GM12878 (cell line): Measurements from ENCODE around the gene MRNIP. TPM values are rescaled to one million over a fixed set of nuclear protein-coding genes. Genes with fewer than 3 reads are reported as not detected.

ENCODE experiments used
- ATAC-seq: fragments of 200-7000 bp; cut with Tn5 transposase; 3 replicates; pipeline ENCODE4 v1.9.1; 2020; ENCODE audit warnings: mild to moderate bottlenecking, moderate library complexity
- BruUV-seq: library from RNA; stranded (reverse); fragments of 400-500 nt; replicated peaks from 2 replicates; lab custom pipeline; 2021; lab: Mats Ljungman, UMichigan
- CTCF ChIA-PET: fragments of 300-600 bp; sonication (Branson Sonifier 250); formaldehyde crosslinking; extraction: SDS; loops from one replicate; lab custom pipeline; 2021; ENCODE audit warnings: inconsistent platforms; lab: Yijun Ruan, JAX
- POLR2A ChIA-PET: fragments of 350-600 bp; formaldehyde crosslinking; extraction: SDS; loops from one replicate; lab custom pipeline; 2021; ENCODE audit warnings: inconsistent platforms; lab: Charles Lee
- RAD21 ChIA-PET: fragments of 300-600 bp; sonication (Branson Sonifier 250); formaldehyde crosslinking; loops from one replicate; lab custom pipeline; 2023; ENCODE audit warnings: antibody characterized with exemption; ENCODE audit not compliant: unreplicated experiment; lab: Charles Lee
- SMC1A ChIA-PET: fragments of 300-600 bp; sonication (Branson Sonifier 250); formaldehyde crosslinking; loops from one replicate; lab custom pipeline; 2023; ENCODE audit not compliant: unreplicated experiment, uncharacterized antibody; lab: Charles Lee
- DNase-seq: peaks from one replicate; pipeline ENCODE4 v3.0.0-alpha.2; 2011; ENCODE audit warnings: low read depth, low spot score
- FAIRE-seq: peaks from 3 replicates; lab custom pipeline; 2011; peaks lifted over from hg19 to GRCh38; lab: Jason Lieb, UNC
- H2AFZ ChIP-seq: 2 replicates; pipeline ENCODE4 v1.6.0; 2011; ENCODE audit warnings: low read depth, low read length, control low read depth; ENCODE audit not compliant: control insufficient read depth
- H3K27ac ChIP-seq: 2 replicates; pipeline ENCODE4 v1.5.1; 2011; ENCODE audit warnings: control low read depth; ENCODE audit not compliant: control insufficient read depth, insufficient read depth
- H3K27me3 ChIP-seq, 2 experiments: replicated peaks in 1 of 2; 2 replicates each; pipeline versions ENCODE4 v1.6.0 to v1.6.1; 2011; ENCODE audit warnings: low read length in 1 of 2; ENCODE audit not compliant: control insufficient read depth in 2 of 2, insufficient read depth in 2 of 2
- H3K36me3 ChIP-seq, 2 experiments: 2 replicates each; pipeline ENCODE4 v1.5.1; 2011; ENCODE audit warnings: low read length in 1 of 2; ENCODE audit not compliant: control insufficient read depth in 2 of 2, insufficient read depth in 2 of 2
- H3K4me1 ChIP-seq: 2 replicates; pipeline ENCODE4 v1.6.1; 2011; ENCODE audit warnings: mild to moderate bottlenecking, low read length, moderate library complexity, mixed read lengths; ENCODE audit not compliant: control insufficient read depth, insufficient read depth
- H3K4me2 ChIP-seq: 2 replicates; pipeline ENCODE4 v1.6.0; 2011; ENCODE audit warnings: control low read depth; ENCODE audit not compliant: control insufficient read depth, insufficient read depth
- H3K4me3 ChIP-seq: fragments of 200-600 bp; sonication (generic); 2 replicates; pipeline ENCODE4 v1.5.1; 2016
- H3K79me2 ChIP-seq: 2 replicates; pipeline ENCODE4 v1.6.0; 2011; ENCODE audit warnings: low read length; ENCODE audit not compliant: control insufficient read depth, insufficient read depth
- H3K9ac ChIP-seq: 2 replicates; pipeline ENCODE4 v1.8.0; 2011; ENCODE audit warnings: low read length, control low read depth, mixed read lengths; ENCODE audit not compliant: control insufficient read depth, insufficient read depth
- H3K9me3 ChIP-seq: replicated peaks from 3 replicates; pipeline ENCODE4 v1.5.1; 2011; ENCODE audit warnings: mild to moderate bottlenecking, low read length; ENCODE audit not compliant: control insufficient read depth, insufficient read depth
- H4K20me1 ChIP-seq: 2 replicates; pipeline ENCODE4 v1.6.0; 2011; ENCODE audit not compliant: control insufficient read depth, insufficient read depth
- BRCA1 ChIP-seq: IDR thresholded peaks from 2 replicates; pipeline ENCODE4 v1.6.1; 2011; ENCODE audit warnings: low read depth, low read length, improper control_type of control experiment
- CREM ChIP-seq: IDR thresholded peaks from 2 replicates; pipeline ENCODE4 v1.6.1; 2014; ENCODE audit warnings: antibody characterized with exemption, low read depth
- E2F4 ChIP-seq: IDR thresholded peaks from 2 replicates; pipeline ENCODE4 v1.6.1; 2012; ENCODE audit warnings: low read depth, low read length, improper control_type of control experiment
- HCFC1 ChIP-seq: fragments of 150-350 bp; IDR thresholded peaks from 2 replicates; pipeline ENCODE4 v1.6.1; 2014; ENCODE audit warnings: low read length
- MTA2 ChIP-seq: fragments of 450-650 bp; IDR thresholded peaks from 2 replicates; pipeline ENCODE4 v1.6.1; 2016; ENCODE audit warnings: low read depth, mild to moderate bottlenecking, moderate library complexity
- MTA3 ChIP-seq: IDR thresholded peaks from 2 replicates; pipeline ENCODE4 v1.6.1; 2012; ENCODE audit warnings: low read length, inconsistent platforms, borderline replicate concordance
- POLR2AphosphoS2 ChIP-seq: IDR thresholded peaks from 2 replicates; pipeline ENCODE4 v1.6.1; 2011; ENCODE audit warnings: low read depth, mild to moderate bottlenecking, low read length, improper control_type of control experiment, moderate library complexity
- POLR2AphosphoS5 ChIP-seq: IDR thresholded peaks from 2 replicates; pipeline ENCODE4 v1.6.1; 2011; ENCODE audit warnings: mild to moderate bottlenecking, low read length, inconsistent platforms
- RFX5 ChIP-seq: IDR thresholded peaks from 2 replicates; pipeline ENCODE4 v1.6.1; 2011; ENCODE audit warnings: low read depth, low read length, improper control_type of control experiment
- ZNF592 ChIP-seq: fragments of 450-650 bp; IDR thresholded peaks from 2 replicates; pipeline ENCODE4 v1.6.1; 2017; ENCODE audit warnings: mild to moderate bottlenecking, moderate library complexity
- ZSCAN29 ChIP-seq: fragments of 450-650 bp; IDR thresholded peaks from 2 replicates; pipeline ENCODE4 v1.6.1; 2017; ENCODE audit warnings: mild to moderate bottlenecking, moderate library complexity
- WGBS: methylation state at CpG from one replicate; pipeline ENCODE4 v1.1.6; 2016; ENCODE audit warnings: low lambda C conversion rate; ENCODE audit not compliant: insufficient replicate concordance, insufficient coverage; ENCODE audit errors: missing lambda C conversion rate; 5-methylcytosine and 5-hydroxymethylcytosine counted together
- in situ Hi-C: fragments of 300-500 bp; cut with MboI; formaldehyde crosslinking; loops from 9 replicates; pipeline ENCODE4 v1.14.3; 2018; ENCODE audit warnings: mixed read lengths
- intact Hi-C: fragments of 100-400 bp; cut with micrococcal nuclease; formaldehyde crosslinking; loops from one replicate; pipeline ENCODE4 v1.14.2; 2022; ENCODE audit not compliant: unreplicated experiment
- polyA plus RNA-seq, 11 experiments: library from polyadenylated mRNA; depleted of rRNA in 4 of 11; unstranded in 6 of 11; stranded (reverse) in 5 of 11; fragments of >200 nt; fragmentation: Nextera tagmentation in 4 of 11; fragmentation: Illumina TruSeq in 1 of 11; extraction: Ambion mirVana in 4 of 11; extraction: Trizol in 1 of 11; gene quantifications; 1 replicate in 1 of 11; 2 replicates in 10 of 11; pipeline versions ENCODE4 v1.2.1 to v1.2.3, GENCODE V29; 2011 to 2016; ENCODE audit warnings: inconsistent platforms in 2 of 11, missing spikeins in 2 of 11, low read depth in 1 of 11
- total RNA-seq, 4 experiments: library from RNA; depleted of rRNA in 3 of 4; stranded (reverse); fragments of >200 nt in 3 of 4; fragmentation: Illumina TruSeq in 1 of 4; extraction: Trizol in 1 of 4; gene quantifications; 2 replicates each; pipeline versions ENCODE4 v1.2.1 to v1.2.3, GENCODE V29; 2013 to 2021
- TF ChIP-seq, protein P1 (sequence below): fragments of 450-650 bp; IDR thresholded peaks from 2 replicates; pipeline ENCODE4 v1.6.1; 2018; ENCODE audit warnings: mild to moderate bottlenecking, low read depth, moderate library complexity; ENCODE audit not compliant: partially characterized antibody
- TF ChIP-seq, protein P2 (sequence below): fragments of 450-650 bp; formaldehyde crosslinking; IDR thresholded peaks from 2 replicates; pipeline ENCODE4 v1.4.0; 2022; ENCODE audit warnings: mild to moderate bottlenecking, moderate library complexity

The MRNIP gene
- total and polyA plus RNA-seq, 10 of the 15 experiments (the other 5 are each of a cell fraction or from before 2014, with no cell fraction given) = 2.4 to 30.4 (median 13.1) TPM

DNA sequence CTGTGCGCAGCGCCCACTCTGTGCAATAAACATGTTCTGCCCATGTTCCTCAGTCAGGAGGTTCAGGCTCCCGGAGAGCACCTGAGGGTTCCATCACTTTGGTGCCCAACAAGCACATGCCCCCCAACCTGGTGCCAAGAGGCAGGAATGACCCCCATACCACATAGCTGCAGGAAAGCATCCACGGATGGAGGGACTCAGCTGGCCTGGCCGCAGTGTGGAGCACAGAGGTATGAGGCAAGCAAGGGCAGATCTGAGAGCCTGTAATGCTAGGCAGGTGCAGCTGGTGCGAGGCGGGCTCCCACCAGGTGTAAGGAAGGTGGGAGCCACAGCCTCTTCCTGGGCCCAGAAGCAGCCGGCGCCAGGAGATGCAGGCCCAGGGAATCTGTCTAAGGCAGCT lies 4.3 kb upstream of the MRNIP start (continued):
- TF ChIP-seq HCFC1 (no peak), ZSCAN29 (no peak), RFX5 (no peak), POLR2AphosphoS5 (no peak), E2F4 (no peak), BRCA1 (no peak), CREM (no peak)
- TF ChIP-seq, protein P1, sequence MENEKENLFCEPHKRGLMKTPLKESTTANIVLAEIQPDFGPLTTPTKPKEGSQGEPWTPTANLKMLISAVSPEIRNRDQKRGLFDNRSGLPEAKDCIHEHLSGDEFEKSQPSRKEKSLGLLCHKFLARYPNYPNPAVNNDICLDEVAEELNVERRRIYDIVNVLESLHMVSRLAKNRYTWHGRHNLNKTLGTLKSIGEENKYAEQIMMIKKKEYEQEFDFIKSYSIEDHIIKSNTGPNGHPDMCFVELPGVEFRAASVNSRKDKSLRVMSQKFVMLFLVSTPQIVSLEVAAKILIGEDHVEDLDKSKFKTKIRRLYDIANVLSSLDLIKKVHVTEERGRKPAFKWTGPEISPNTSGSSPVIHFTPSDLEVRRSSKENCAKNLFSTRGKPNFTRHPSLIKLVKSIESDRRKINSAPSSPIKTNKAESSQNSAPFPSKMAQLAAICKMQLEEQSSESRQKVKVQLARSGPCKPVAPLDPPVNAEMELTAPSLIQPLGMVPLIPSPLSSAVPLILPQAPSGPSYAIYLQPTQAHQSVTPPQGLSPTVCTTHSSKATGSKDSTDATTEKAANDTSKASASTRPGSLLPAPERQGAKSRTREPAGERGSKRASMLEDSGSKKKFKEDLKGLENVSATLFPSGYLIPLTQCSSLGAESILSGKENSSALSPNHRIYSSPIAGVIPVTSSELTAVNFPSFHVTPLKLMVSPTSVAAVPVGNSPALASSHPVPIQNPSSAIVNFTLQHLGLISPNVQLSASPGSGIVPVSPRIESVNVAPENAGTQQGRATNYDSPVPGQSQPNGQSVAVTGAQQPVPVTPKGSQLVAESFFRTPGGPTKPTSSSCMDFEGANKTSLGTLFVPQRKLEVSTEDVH = no peak

DNA sequence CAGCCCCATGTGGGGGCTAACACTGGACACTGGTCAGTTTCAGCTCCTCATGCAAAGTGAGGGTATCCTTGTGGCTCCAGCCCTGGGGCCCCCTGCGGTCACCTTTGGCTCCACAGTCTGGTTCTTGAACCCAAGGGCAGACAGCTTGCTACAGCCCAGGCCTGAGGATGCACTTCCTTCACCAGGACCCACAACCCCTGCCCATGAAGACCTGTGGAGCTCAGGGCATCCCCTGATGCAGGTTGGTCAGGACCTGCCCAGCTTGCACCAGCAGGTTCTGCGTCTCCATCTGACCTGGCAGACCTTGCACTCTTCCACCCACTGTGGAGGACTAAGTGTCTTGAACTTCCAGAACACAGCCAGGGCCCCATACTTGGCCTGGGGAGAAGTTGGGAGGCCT lies 3.7 kb upstream of the MRNIP start:
- Histone ChIP-seq H3K4me3 (no peak overlapping the region), H3K36me3 (peaks cover 1 to 13% of the 10 kb centered on the region in 2 experiments; a peak in 3 of 4 replicates), H2AFZ (no peak overlapping the region), H3K27ac (no peak overlapping the region), H4K20me1 (no peaks in the 10 kb centered on the region), H3K79me2 (peaks cover 7% of the 10 kb centered on the region), H3K9ac (no peak overlapping the region), H3K9me3 (no peaks in the 10 kb centered on the region; the same call in 1 of the 3 replicates), H3K4me1 (peaks cover 3% of the 10 kb centered on the region; the same call in 1 of the 2 replicates), H3K27me3 (no peaks in the 10 kb centered on the region), H3K4me2 (no peak overlapping the region)
- 96% methylated on average over 2 of the region's 2 CpGs for WGBS
- CTCF ChIA-PET = no interaction called here
- POLR2A ChIA-PET = no interaction called here
- BruUV-seq = TSS peak; percentile 29
- FAIRE-seq (no peak), ATAC-seq (no peak), DNase-seq (no peak)
- intact Hi-C loops = no loop called here
- in situ Hi-C loops = no loop called here
- SMC1A ChIA-PET = interaction anchor here (1.3 to 2.1 kb wide), 3 partner anchors 44 to 60 kb away, joined by 3 to 7 read pairs (median 3); no protein-coding TSS in a partner anchor
- RAD21 ChIA-PET = no interaction called here
- TF ChIP-seq MTA3 (no peak), POLR2AphosphoS2 (no peak), ZNF592 (no peak), MTA2 (no peak)
- TF ChIP-seq, protein P2, sequence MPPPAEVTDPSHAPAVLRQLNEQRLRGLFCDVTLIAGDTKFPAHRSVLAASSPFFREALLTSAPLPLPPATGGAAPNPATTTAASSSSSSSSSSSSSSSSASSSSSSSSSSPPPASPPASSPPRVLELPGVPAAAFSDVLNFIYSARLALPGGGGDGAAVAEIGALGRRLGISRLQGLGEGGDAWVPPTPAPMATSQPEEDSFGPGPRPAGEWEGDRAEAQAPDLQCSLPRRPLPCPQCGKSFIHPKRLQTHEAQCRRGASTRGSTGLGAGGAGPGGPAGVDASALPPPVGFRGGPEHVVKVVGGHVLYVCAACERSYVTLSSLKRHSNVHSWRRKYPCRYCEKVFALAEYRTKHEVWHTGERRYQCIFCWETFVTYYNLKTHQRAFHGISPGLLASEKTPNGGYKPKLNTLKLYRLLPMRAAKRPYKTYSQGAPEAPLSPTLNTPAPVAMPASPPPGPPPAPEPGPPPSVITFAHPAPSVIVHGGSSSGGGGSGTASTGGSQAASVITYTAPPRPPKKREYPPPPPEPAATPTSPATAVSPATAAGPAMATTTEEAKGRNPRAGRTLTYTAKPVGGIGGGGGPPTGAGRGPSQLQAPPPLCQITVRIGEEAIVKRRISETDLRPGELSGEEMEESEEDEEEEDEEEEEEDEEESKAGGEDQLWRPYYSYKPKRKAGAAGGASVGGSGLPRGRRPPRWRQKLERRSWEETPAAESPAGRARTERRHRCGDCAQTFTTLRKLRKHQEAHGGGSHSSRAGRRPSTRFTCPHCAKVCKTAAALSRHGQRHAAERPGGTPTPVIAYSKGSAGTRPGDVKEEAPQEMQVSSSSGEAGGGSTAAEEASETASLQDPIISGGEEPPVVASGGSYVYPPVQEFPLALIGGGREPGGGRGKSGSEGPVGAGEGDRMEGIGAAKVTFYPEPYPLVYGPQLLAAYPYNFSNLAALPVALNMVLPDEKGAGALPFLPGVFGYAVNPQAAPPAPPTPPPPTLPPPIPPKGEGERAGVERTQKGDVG (CRISPR knock-in tag) = no peak
